IPS DF 19.7 (cell line): Measurements from ENCODE around the gene PNO1.

Experiments
- DNase-seq: peaks from one replicate; pipeline ENCODE4 v3.0.0-alpha.2; 2013; ENCODE audit warnings: low read depth, low spot score

PNO1 gene

GRCh38 chr2:68193787-68194372 is 36.2 kb downstream of the PNO1 start:
- no peak for DNase-seq

GRCh38 chr2:68195096-68195495 is 37.4 kb downstream of the PNO1 start:
- no peak for DNase-seq

DNA sequence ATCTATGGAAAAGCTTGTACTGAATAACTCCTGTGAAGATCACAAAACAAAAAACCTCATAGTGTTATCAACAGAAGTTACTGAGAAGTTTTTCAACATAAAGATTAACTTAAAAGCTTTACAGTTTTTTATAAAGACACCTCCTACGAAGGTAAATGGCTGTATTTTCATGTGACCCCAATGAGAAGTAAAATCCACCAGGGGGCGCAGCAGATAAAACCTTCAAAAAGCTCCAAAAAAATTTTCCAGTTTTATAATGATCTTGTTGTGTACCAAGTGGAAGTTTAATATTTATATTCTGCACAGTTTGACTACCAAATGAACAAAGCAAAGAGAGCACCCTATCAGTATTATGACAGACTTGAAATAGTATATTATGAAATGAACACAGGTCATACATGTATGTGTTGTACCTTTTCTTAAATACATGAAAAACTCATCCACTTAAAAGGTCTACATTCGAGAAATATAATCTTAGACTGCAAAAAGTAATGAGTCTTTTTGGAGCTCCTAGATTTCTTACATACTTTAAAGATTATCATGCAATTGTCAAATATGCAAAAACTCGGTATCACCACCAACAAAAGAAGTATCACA is 38.5 kb downstream of the PNO1 start:
- no peak for DNase-seq

- DNase-seq, result no peak
These were observed 42.6 kb downstream of the PNO1 start for GRCh38 chr2:68200157-68200787.

DNA sequence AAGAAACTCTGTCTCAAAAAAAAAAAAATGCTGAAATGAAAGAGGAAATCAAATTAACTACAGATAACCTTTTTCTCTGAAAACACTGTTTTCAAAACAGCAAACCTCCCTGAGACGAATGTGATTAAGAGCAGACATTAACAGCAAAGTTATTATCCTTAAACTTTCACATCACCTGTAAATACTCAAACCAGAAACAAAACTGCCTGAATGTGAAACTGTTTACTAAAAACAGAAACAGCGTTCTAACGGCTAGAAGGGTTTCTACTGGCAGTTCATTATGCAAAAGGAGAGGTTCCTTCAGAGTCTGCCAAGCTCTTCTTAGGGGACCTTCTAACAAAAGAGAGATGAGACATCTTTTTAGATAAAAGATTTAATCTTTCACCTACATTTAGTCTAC is 45.9 kb downstream of the PNO1 start:
- DNase-seq, result no peak

GRCh38 chr2:68206793-68207192 is 49.1 kb downstream of the PNO1 start:
- no peak for DNase-seq

DNA sequence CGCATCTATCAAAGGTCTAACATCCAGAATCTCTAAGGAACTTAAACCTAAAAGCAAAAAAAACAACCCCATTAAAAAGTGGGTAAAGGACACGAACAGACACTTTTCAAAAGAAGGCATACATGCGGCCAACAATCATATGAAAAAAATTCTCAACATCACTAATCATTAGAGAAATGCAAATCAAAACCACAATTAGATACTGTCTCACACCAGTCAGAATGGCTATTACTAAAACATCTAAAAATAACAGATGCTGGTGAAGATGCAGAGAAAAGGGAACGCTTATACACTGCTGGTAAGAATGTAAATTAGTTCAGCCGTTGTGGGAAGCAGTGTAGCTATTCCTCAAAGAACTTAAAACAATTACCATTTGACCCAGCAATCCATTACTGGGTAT is 56.7 kb downstream of the PNO1 start:
- DNase-seq, result no peak

DNA sequence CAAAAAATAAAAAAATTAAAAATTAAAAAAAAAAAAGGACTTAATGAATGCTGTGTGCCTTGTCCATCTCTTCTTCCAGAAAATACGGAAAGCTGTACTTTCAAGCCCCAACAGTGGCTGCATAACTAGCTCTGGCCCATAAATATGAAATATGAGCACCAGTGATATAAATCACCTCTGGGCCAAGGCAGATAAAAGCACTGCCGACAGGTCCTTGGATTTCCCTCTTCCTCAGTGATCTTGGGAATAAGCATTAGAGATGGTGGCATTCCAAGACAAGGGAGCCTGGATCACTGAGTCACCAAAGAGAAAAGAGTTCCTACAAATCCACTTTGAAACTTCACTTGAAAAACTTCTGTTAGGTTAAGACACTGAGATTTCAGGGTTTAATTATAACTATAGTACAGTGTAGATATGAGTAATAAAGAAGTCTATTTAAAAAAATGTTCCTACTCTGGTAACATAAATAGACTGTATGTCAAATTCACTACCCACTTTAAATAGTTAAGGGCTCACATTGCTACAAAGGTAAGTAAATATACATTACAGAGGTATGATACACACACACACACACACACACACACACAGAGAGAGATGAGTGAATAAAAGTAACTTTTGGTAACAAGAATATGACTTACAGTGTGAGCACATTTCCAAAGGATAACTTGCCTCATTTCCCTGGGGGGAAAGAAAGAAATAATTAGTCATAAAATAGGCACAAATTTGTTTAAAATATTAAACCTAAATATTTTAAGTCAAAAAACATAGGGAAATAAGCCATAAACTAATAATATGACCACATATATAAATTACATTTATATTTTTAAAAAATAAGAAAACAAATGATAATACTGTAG is 59.0 kb downstream of the PNO1 start:
- no peak for DNase-seq

DNA sequence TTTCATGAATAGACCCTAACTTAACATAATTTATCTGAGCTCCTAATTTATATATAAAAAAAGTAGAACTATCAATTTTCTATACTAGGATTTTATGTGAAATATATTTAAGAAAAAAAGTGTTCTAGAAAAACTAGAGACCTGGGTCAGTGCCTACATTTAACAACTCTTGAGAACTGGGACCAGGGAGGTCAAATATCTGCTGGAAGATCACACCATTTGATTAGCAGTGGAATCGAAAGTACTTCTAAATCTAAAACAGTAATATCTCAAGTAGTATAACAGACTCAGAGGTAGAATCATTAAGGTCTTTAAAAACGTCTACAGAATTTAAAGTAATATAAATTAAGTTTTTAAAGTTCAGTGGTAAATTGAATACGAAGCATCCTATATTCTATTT is 60.0 kb downstream of the PNO1 start:
- no peak for DNase-seq

- DNase-seq, result no peak
These were observed 60.7 kb downstream of the PNO1 start for GRCh38 chr2:68218343-68218901.

DNA sequence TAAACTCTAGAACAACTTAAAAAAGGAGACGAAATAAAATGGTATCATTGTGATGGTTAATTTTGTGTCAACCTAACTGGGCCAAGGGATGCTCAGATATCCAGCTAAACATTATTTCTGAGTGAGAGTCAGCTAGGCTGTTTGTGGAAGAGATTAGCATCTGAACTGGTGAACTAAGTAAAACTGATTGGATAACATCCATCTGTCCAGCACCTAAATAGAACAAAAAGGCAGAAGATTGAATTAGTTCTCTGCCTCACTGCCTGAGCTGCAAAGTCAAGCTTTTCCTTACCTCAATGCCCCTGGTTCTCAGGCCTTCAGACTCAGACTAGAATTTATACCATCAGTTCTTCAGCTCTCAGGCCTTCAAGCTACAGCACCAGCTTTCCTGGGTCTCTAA is 64.6 kb downstream of the PNO1 start:
- no peak for DNase-seq

- DNase-seq, result no peak
These were observed 65.7 kb downstream of the PNO1 start for GRCh38 chr2:68223419-68223818.

DNA sequence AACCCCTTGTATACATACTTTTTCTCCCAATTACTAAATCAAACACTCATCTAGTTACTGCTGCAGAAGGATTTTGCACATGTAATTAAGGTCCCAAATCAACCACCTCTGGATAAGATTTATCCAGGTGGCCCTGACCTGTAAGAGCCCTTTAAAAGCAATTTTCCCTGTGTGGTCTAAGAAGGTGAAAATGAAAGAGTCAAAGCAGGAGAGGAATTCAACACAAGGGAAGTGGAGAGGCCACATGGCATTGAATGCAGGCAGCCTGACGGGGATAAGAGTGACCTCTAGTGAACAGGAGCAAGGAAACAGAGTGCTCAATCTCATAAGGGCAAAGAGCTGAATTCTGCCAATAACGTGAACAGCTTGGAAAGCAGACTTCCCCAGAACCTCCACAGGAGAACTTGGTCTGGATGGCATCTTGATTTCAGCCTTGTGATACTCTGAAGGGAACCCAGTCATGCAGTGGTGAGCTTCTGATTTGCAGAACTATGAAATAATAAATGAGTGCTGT is 67.5 kb downstream of the PNO1 start:
- DNase-seq, result peak; percentile 23
